Sigmoid colon (tissue), 4 donors: ENCODE results near the gene FAM174B.
A peak's percentile ranks its signal among the peaks of the same experiment; 100 is the strongest.

ENCODE experiments used
- CTCF ChIP-seq, 4 experiments: fragments of 450-650 bp in 3 of 4; fragments of 200-600 bp in 1 of 4; IDR thresholded peaks; one replicate each; pipeline ENCODE4 v1.5.1; 2016 to 2019; ENCODE audit warnings: antibody characterized with exemption in 4 of 4, mild to moderate bottlenecking in 3 of 4, moderate library complexity in 2 of 4
- POLR2A ChIP-seq, 2 donors: fragments of 450-650 bp; IDR thresholded peaks; one replicate each; pipeline ENCODE4 v1.6.1; 2016; ENCODE audit warnings: antibody characterized with exemption in 2 of 2, mild to moderate bottlenecking in 2 of 2, moderate library complexity in 2 of 2
- POLR2AphosphoS5 ChIP-seq, 4 donors: sonication (generic); formaldehyde crosslinking; IDR thresholded peaks; one replicate each; pipeline ENCODE4 v1.6.1; 2017; ENCODE audit warnings: antibody characterized with exemption in 4 of 4

DNA sequence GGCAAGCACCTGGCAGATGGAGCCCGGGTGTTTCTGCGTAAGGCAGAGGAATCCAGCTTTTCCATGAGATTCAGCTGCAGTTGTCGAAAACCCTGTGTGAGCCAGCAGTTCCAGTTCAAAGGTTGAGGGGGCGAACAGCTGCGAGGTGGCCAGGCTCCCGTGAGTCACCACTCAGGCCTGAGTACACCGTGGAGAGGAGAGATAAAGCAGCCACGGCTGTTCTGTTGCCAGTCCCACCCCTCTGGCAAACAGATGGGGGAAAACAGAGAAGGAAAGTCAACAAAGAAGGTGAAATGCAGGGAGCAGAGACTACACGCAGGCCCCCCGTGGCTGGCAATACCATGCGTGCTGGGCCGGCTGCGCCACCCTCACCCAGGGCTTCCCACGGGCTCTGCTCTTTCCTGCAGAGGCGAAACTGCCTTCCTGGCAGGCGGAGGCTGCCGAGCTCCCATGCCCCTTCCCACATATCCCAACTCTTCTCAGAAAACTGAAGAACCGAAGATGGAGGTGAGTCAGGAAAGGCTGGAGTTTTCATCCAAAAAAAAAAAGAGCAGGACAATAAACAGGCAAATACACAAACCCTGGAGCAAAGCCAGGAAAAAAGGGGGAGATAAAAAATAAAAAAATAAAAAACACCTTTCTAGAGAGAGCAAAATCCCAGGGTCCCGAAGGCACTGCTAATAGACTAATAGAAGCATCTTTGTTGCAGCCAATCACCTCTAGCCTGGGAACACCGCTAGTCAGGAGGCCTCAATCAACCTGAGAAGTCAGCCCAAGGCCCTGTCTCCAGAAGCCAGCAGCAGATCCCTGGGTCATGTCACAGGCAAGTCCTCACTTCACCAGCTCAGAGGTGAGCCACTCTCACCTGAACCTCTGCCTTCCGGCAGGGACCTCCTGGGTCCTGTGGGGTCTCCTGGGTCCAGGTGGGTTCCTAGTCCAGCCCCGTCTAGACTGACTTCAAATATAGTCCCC is 37.7 kb downstream of the FAM174B start:
- no peak for TF ChIP-seq CTCF (IDR thresholded peaks at IDR 0.05)
- no peak for TF ChIP-seq POLR2A (IDR thresholded peaks at IDR 0.05)
- TF ChIP-seq POLR2AphosphoS5 (IDR thresholded peaks at IDR 0.05) = peak; percentile 59 to 83 (median 78)
